K562 (cell line): ENCODE data around the gene COG7. TPM values are rescaled to one million over a fixed set of nuclear protein-coding genes. Genes with fewer than 3 reads are reported as not detected.
"Not testable (repeated sequence)": the region's sequence is repeated elsewhere in the genome, so short reads cannot be mapped to it uniquely, and the experiment has no call there.

Experiments
- ATAC-seq: fragments of 200-7000 bp; cut with Tn5 transposase; 3 replicates; pipeline ENCODE4 v1.9.1; 2020; ENCODE audit warnings: moderate library complexity
- BruUV-seq: library from RNA; stranded (reverse); fragments of 400-500 nt; replicated peaks from 2 replicates; lab custom pipeline; 2021; lab: Mats Ljungman, UMichigan
- CTCF ChIA-PET: fragments of 300-600 bp; formaldehyde crosslinking; extraction: SDS; loops from one replicate; lab custom pipeline; 2021; ENCODE audit warnings: low intra/inter-chr PET ratio; lab: Yijun Ruan, JAX
- POLR2A ChIA-PET: fragments of 300-600, 350-650 bp; sonication (Branson Sonifier 250); formaldehyde crosslinking; extraction: SDS; loops from one replicate; lab custom pipeline; 2021; ENCODE audit warnings: antibody characterized with exemption, inconsistent platforms; lab: Yijun Ruan, JAX
- DNase-seq, 4 experiments: peaks; one replicate each; pipeline versions ENCODE4 v3.0.0 to v3.0.0-alpha.2; 2011 to 2018; ENCODE audit warnings: low spot score in 3 of 4, mixed read lengths in 3 of 4; ENCODE audit errors: extremely low read depth in 1 of 4
- FAIRE-seq: peaks from 2 replicates; lab custom pipeline; 2011; peaks lifted over from hg19 to GRCh38; lab: Jason Lieb, UNC
- H2AFZ ChIP-seq: 2 replicates; pipeline ENCODE4 v1.6.0; 2011; ENCODE audit warnings: low read depth, low read length, control low read depth, inconsistent platforms
- H3K27ac ChIP-seq: fragments of 200-600 bp; 3 replicates; pipeline ENCODE4 v1.8.0; 2011; ENCODE audit warnings: low read depth, mild to moderate bottlenecking, control low read depth, inconsistent platforms, low read length, moderate library complexity, mixed read lengths; ENCODE audit errors: extremely low read depth
- H3K27me3 ChIP-seq, 2 experiments: fragments of 300-600 bp in 1 of 2; 2 replicates in 1 of 2; 3 replicates in 1 of 2; pipeline versions ENCODE4 v1.6.0 to v1.8.0; 2011; ENCODE audit warnings: inconsistent platforms in 2 of 2, low read length in 2 of 2, mild to moderate bottlenecking in 1 of 2, mixed read lengths in 1 of 2, moderate library complexity in 1 of 2; ENCODE audit not compliant: control insufficient read depth in 2 of 2, insufficient read depth in 2 of 2
- H3K36me3 ChIP-seq: fragments of 300-600 bp; 3 replicates; pipeline ENCODE4 v1.8.0; 2011; ENCODE audit warnings: mild to moderate bottlenecking, low read length, inconsistent platforms; ENCODE audit not compliant: control insufficient read depth, insufficient read depth
- H3K4me1 ChIP-seq, 2 experiments: fragments of 200-600 bp in 1 of 2; replicated peaks in 1 of 2; 2 replicates in 1 of 2; 3 replicates in 1 of 2; pipeline versions ENCODE4 v1.5.1 to v1.8.0; 2011; ENCODE audit warnings: inconsistent platforms in 2 of 2, low read length in 2 of 2, mild to moderate bottlenecking in 1 of 2, mixed read lengths in 1 of 2, moderate library complexity in 1 of 2; ENCODE audit not compliant: control insufficient read depth in 2 of 2, insufficient read depth in 2 of 2
- H3K4me2 ChIP-seq: 2 replicates; pipeline ENCODE4 v1.6.1; 2011; ENCODE audit warnings: low read length, control low read depth, inconsistent platforms, mixed read lengths; ENCODE audit not compliant: insufficient read depth
- H3K4me3 ChIP-seq: fragments of 200-600 bp; sonication (generic), shearing (Covaris generic); 2 replicates; pipeline ENCODE4 v1.5.1; 2016; ENCODE audit warnings: control low read depth, inconsistent platforms
- H3K79me2 ChIP-seq: fragments of 200-600 bp; 3 replicates; pipeline ENCODE4 v1.8.0; 2011; ENCODE audit warnings: low read length, inconsistent platforms; ENCODE audit not compliant: control insufficient read depth, insufficient read depth
- H3K9ac ChIP-seq, 2 experiments: 2 replicates each; pipeline versions ENCODE4 v1.6.0 to v1.6.1; 2011; ENCODE audit warnings: low read depth in 2 of 2, low read length in 2 of 2, control low read depth in 1 of 2, inconsistent platforms in 1 of 2, mild to moderate bottlenecking in 1 of 2, mixed read lengths in 1 of 2; ENCODE audit not compliant: insufficient read depth in 1 of 2
- H3K9me1 ChIP-seq: one replicate; pipeline ENCODE4 v1.6.0; 2011; ENCODE audit warnings: inconsistent platforms, mild to moderate bottlenecking, low read length, moderate library complexity; ENCODE audit not compliant: control insufficient read depth, insufficient read depth
- H3K9me3 ChIP-seq: replicated peaks from 2 replicates; pipeline ENCODE4 v1.5.1; 2011; ENCODE audit warnings: low read depth, low read length, inconsistent platforms; ENCODE audit not compliant: control insufficient read depth, insufficient read depth
- H4K20me1 ChIP-seq: replicated peaks from 2 replicates; pipeline ENCODE4 v1.6.1; 2011; ENCODE audit warnings: low read length, inconsistent platforms, mixed read lengths; ENCODE audit not compliant: control insufficient read depth, insufficient read depth
- SIN3B ChIP-seq: fragments of 450-650 bp; IDR thresholded peaks from 2 replicates; pipeline ENCODE4 v1.6.1; 2017; ENCODE audit warnings: low read depth, mild to moderate bottlenecking, moderate library complexity
- ZBTB40 ChIP-seq, 2 experiments: fragments of 450-650 bp in 1 of 2; sonication (generic) in 1 of 2; formaldehyde crosslinking in 1 of 2; IDR thresholded peaks; 2 replicates each; pipeline versions ENCODE4 v1.7.1 to v1.9.0; 2016 to 2022; ENCODE audit warnings: inconsistent platforms in 1 of 2, mild to moderate bottlenecking in 1 of 2, missing genetic modification reagents in 1 of 2
- WGBS: fragments of 100-300 bp; shearing (Covaris generic); methylation state at CpG from one replicate; pipeline ENCODE4 v1.1.6; 2016; ENCODE audit warnings: low coverage, mixed read lengths; ENCODE audit not compliant: insufficient coverage; ENCODE audit errors: missing lambda C conversion rate; 5-methylcytosine and 5-hydroxymethylcytosine counted together
- in situ Hi-C: fragments of 300-500 bp; cut with MboI; formaldehyde crosslinking; loops from 4 replicates; pipeline ENCODE4 v1.15.0; 2018; ENCODE audit warnings: inconsistent platforms, mixed read lengths
- intact Hi-C: fragments of 100-400 bp; cut with micrococcal nuclease; formaldehyde crosslinking; loops from 2 replicates; pipeline ENCODE4 v1.14.2; 2022
- polyA plus RNA-seq, 8 experiments: library from polyadenylated mRNA; depleted of rRNA in 4 of 8; stranded (reverse) in 5 of 8; unstranded in 3 of 8; fragments of >200 nt; fragmentation: Nextera tagmentation in 2 of 8; fragmentation: Illumina TruSeq in 1 of 8; extraction: Ambion mirVana in 2 of 8; extraction: Trizol in 1 of 8; gene quantifications; 2 replicates each; pipeline versions ENCODE4 v1.2.1 to v1.2.3, GENCODE V29; 2011 to 2014; ENCODE audit warnings: inconsistent platforms in 1 of 8, missing spikeins in 1 of 8
- total RNA-seq, 7 experiments: library from RNA; depleted of rRNA in 6 of 7; stranded (reverse); fragments of >200 nt in 6 of 7; fragmentation: Illumina TruSeq in 2 of 7; extraction: Trizol in 2 of 7; gene quantifications; 2 replicates each; pipeline versions ENCODE4 v1.2.1 to v1.2.3, GENCODE V29; 2011 to 2021; ENCODE audit warnings: low replicate concordance in 1 of 7

The COG7 gene
- total and polyA plus RNA-seq, 9 of the 15 experiments (the other 6 are each of a cell fraction or from before 2014, with no cell fraction given), result 3.8 to 17.6 (median 13.4) TPM

- TF ChIP-seq ZBTB40 (IDR thresholded peaks at IDR 0.05), result no peak
- TF ChIP-seq ZBTB40 (CRISPR knock-in tag; IDR thresholded peaks at IDR 0.05), result no peak
- TF ChIP-seq SIN3B, result no peak
Observed at GRCh38 chr16:23382279-23382678, 70.7 kb downstream of the COG7 start (continued).

GRCh38 chr16:23381702-23382101 is 71.3 kb downstream of the COG7 start:
- H3K9me1 ChIP-seq, ATAC-seq, H3K9me3 ChIP-seq, DNase-seq, H3K4me1 ChIP-seq, FAIRE-seq, CTCF ChIA-PET, H3K4me2 ChIP-seq, in situ Hi-C loops, H3K4me3 ChIP-seq, H4K20me1 ChIP-seq, BruUV-seq, H3K79me2 ChIP-seq, intact Hi-C loops, H3K36me3 ChIP-seq, POLR2A ChIA-PET, H3K9ac ChIP-seq, H2AFZ ChIP-seq, H3K27ac ChIP-seq: not testable (repeated sequence)
- under 1% methylated on average over 9 of the region's 9 CpGs for WGBS
- peaks cover 4 to 39% of the 10 kb centered on the region in 2 experiments; a peak in 4 of 5 replicates for H3K27me3 ChIP-seq
